ENCODE data around the gene INPP4B.

Gene INPP4B

DNA sequence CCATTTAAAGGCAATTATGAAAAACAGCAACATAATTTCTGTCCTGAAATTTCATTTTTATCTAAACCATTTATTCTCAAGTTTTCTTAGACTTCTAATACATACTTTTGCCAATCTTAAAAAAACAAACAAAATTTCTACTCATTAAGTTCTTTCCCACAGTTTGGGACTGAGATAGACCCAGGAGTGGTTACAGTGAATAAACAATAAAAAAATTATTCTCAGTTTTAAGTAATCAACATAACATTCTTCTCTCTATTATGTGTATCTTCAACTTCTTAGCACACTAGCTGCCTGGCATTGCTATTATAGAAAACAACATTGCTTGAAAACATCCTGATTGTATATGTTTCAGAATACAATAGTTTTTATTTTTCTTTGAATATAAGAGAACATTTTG is 676.9 kb downstream of the INPP4B start:
- no peak for DNase-seq

DNA sequence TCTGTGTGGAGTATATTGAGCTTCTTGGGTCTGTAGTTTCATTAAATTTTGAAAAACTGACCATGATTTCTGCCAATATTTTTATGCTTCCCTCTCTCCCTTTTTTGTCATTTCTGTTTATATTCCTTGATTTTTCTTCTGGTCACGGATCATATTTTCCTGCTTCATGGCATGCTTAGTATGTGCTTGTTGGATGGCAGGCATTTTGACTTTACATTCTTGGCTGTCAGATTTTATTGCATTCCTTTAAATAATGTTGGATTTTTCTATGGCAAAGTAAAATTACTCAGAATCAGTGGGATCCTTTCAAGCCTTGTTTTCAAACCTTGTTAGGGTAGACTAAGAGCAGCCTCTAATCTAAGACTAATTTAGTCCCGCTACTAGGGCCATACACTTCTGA is 677.9 kb downstream of the INPP4B start:
- DNase-seq = no peak

DNA sequence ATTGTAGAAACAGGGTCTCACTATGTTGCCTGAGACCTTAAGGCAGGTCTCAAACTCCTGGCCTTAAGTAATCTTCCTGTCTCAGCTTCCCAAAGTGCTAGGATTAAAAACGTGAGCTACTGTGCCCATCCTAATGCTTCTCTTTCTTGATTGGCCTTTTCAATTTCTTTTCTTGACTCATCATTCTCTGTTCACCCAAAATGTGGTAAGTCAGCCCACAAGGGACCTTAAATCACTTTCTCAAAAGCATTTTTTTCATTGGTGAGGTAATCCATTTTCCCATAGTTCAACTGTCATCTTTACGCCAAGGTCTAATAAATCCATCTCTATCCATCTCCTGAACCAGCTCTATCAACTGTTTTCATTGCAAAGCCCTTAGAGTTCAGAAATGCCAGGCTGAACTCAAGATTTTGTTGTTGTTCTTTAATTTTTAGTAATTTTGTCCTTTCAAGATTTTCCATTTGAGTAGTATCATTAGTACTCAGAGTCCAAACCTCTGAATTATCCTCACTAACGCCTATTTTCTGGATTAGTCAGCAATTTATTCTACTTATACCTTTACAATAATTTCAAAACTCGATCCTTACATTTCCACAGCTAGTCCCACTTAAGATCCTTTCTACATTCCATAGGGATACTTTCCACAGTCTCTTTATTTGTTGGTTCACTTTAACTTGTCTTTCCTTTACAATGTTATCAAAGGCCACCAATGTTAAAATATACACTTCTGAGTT is 681.2 kb downstream of the INPP4B start:
- DNase-seq = no peak

DNA sequence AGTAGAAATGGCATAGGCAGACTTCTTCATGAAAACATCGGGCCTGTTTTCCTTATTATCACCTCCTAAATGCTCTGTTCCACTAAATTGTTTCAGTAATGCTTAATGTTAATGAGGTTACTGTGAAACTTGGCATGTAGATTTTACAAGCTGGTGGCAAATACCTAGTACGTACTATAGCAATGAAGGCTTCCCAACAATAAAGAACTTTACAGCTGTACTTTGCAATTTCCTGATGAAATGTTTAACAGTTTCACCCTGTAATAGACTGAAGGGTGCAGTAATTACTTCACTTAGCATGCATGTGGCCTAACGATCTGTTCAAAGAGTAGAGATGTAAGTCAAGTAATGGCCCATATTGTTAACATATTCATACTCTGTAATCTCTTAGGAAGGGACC is 685.0 kb downstream of the INPP4B start:
- DNase-seq = no peak

DNA sequence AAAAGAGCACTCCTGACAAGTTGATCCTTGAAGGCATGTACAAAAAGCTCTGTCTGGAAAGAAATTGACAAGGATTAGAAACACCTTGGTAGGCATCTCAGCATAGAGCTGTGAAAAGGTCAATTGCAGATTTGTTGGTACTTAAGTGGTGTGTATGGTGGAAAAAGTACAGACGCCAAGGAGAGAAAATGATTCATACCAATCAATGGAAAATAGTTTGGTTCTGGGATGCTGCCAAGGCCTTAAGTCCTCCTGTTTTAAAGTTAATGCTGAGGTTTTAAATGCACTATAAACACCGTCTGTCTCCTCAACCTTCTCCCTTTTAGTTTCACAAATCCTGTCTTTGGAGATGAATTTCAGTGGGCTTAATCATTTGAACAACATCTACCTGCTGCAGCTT is 685.6 kb downstream of the INPP4B start:
- no peak for DNase-seq

DNA sequence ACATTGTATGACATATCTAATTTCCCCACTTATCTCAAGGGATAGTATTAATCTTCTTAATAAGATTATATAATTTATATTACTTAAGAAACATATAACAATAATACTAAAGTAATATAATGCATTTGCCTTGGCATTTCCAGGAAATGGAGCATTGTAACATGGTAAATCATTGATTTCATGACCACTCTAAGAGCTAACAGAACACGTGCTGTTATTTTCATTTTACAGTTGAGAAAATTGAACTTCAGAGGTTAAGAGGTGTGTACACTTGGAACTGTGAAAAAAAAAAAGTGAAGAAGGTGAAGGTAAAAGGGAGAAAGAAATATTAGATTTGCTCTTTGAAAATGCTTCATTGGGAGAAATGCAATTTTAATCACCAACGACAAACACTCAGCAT is 687.1 kb downstream of the INPP4B start:
- no peak for DNase-seq

DNA sequence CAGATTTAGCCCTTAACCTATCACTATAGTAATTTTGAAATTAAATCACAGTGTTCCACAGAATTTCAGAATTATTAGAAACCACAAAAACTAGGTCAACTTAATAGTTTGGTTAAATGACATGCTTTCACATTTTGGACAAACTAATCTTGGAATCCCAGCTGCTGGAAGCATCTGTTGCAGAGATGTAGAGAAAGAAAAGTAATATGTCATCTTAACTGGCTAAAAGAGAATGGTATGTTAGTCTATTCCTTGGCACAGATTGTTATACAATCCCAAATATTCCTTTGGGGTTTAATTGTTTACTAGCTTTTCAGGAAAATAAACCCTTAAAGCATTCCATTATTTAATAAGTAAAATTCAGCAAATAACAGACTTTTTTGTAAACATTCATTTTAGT is 689.8 kb downstream of the INPP4B start:
- DNase-seq = no peak

DNA sequence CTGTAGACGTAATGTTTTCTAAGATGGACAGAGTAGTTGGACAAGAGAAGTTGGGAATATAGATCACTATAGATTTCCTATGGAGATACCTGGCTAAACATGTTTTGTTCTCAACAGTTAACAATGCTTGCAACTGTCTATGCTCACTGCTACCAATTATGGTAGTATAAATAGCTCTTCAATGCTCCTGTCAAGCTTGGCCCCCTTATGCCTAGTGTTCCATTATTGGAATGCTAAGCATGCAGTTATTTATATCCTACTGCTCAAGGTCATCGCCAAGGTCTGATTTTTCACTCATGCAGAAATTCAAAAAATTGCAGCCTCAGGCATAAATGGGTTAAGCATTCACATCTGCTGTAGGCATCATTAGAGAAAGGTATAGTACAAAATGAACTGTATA is 690.8 kb downstream of the INPP4B start:
- no peak for DNase-seq

DNA sequence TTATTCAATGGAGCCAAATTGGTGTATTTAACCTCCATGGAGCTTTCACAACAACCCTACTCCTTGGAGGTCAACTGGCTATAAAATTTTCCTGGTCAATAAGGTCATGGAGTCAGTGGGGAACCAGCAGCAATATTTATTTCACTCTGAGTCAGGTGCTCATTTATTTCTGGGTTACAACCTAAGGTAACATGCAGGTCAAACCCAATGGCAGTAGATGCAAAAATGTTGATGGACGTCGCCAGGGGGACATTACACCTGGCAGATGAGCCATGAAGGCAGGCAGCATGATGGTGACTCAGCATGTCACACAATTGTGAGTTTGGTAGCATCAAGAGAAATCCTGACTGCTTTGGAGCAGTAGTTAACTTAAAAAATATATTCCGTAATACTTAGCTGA is 695.6 kb downstream of the INPP4B start:
- no peak for DNase-seq

DNA sequence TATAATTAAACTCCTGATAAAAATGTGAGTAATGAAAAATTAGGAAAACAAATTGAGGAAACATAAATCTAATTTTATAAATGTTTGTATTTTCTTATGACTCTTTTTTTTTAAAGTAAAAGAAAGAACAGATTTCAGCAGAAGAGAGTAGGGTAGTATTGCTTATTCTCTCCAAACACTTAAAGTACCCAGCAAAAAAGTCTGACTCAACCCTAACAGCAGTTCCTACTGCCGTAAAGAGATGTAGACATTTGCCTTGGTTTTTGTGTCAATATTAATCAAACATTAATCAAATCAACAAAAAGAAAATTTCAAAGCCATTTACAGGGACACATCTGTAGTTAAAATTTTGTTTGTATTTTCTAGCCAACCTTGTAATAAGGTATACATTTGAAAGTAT is 701.3 kb downstream of the INPP4B start:
- DNase-seq = no peak

DNA sequence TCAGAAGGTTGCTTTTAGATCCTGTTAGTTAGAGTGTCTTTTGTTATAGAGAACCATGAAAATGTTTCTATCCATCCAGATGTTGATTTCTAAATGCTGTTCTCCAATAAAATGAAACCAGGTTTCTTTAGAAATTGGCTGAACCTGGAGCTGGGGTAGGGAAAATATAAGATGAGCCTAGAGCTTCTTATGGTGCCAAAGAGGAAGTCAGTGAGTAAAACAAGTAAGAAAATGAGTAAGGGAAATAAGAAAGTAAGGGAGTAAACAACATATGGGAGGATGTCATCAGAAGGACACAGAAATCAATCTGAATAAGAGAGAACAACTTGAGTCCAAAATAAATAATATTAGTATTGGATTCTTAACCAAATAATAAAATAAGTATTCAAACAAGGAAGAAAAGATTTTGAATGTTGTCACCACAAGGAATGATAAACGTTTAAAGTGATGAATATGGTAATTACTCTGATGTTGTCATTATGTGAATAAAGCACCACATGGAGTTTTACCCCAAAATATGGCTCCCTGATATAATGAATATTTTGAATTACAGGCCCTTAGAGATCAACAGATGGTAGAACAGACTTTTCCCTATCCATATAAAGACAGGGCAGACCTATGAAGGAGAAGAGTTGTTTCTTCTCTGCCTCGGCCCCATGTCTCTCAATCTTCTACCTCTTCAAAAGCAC is 703.6 kb downstream of the INPP4B start:
- no peak for DNase-seq

DNA sequence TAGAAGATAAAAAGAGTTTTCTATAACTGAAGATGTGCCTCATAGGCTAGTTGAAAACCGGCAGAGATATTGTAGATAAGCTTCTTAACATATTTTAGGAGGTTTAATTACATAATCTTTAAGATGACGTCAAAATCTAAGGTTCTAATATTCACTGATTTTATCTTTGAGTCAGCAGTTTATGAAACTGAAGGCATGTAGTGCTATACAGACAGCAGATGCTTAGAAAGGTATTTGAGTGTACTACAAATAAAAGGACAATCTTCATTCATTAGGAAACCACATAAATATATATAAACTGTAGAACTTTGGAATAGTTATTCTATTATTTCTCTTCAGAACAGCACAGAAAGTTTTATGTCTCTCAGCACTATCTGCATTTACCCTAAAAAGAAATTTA is 704.9 kb downstream of the INPP4B start:
- no peak for DNase-seq

DNA sequence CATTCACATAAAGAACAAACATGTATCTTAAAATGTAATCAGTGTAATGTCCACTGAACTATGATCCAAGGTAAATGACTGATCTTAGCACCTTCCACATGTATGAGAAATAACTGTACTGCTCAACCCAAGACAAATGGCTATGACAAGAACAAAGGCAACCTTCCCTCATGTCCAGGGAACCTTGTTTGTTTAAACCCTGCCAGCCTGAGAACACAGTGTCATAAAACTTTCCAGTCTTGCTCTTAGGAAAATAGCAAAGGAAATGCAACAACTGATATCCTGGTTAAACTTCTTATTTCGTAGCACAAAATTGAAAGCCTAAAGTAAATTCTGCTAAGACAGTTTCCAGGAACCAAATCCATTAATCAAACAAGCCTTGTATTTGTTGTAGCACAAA is 715.4 kb downstream of the INPP4B start:
- no peak for DNase-seq

DNA sequence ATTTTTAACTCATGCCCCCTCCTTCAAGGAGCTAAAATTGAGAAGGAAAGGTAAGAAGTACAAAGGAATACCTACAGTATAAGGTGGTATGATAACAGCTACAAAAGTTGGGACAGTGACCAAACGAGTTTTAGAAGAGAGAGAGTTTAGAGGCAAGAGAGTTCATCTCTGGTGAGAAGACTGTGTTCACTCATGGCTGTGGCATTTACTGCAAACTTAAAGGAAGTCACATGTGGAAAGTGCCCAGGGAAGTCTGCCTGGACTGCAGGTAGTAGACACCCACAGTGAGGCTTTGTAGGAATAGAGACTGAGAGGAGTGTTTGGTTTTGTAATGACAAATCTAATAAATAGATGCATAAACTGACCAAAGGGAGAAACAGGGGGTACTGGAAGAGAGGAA is 716.2 kb downstream of the INPP4B start:
- no peak for DNase-seq

DNA sequence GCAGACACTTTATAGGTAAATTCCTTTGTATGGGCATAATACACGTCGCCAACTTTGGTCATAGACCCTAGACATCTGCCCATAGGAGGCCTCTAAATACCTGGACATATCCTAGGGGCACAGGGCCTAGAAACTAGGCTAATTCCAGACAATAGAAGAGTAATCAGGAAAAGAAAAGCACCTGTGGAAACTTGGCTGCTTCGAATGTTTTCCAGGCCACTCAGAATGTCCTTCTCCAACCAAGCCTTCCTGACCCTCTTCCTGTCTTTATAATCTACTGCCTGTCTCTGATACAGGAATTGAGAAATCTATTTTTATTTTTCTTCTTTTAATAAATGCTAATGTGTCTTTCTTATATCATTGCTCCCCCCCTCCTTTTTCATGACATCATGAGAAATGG is 716.6 kb downstream of the INPP4B start:
- DNase-seq = no peak

DNA sequence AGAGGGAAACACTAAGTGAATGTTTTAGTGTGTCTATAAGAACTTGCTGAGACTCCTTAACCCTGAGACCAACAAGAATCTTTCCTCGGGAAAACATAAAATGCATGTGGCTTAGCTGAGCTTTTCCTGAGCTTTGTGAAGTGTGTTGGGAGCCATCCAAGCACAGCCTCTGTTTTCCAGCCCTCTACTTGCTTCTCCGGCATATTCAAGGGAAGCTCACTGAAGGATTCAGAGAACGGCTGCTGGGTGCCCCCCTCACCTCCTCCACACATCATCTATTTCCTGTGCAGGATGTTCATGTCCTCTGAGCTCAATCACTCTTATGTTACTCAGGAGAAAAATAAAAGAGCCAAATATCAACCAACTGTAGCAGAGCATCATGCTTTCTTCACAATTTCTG is 717.6 kb downstream of the INPP4B start:
- no peak for DNase-seq

DNA sequence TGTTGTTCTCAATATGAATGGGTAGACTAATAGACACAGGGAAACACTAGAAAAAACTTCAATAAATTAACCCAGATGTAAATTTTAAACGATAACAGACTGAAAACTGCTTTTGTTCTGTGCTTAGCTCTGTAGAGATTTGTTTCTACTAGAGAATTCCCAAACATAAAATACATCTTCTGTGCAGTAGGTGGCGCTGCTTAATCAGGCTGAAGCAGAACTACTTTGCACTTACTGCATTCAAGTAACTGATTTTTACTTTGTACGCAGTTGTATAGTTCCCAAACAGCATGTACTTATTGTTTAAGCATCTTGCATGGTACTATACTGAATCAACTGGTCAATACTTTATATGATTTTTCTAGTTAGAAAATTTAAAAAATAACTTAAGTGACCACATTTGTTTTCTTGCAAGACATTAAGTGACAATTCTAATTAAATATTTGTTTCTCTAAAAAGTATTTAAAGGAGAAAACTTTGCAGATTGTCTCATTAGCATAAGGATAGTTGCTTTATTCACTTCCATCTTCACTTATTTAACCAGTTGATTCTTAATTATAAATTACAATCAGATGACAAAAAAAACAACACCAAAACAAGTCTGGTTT is 719.1 kb downstream of the INPP4B start:
- peak; percentile 7 for DNase-seq

DNA sequence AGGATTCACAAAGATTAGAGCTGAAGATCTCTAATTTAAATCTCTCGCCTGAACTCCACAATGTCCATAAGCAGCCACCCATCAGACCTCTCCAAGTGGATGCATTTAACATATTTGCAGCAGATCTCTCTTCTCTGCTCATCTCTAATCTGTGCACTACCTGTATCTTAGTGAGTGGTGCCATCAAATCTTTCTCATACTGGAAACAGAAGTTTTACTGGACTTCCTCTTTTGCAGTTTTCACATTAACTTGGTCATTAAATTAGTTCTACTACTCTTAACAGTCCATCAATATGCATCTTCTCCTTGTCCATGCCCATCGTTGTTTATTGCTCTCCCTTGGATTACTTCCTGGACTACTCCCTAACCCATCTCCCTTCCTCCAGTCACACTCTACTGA is 721.2 kb downstream of the INPP4B start:
- no peak for DNase-seq

DNA sequence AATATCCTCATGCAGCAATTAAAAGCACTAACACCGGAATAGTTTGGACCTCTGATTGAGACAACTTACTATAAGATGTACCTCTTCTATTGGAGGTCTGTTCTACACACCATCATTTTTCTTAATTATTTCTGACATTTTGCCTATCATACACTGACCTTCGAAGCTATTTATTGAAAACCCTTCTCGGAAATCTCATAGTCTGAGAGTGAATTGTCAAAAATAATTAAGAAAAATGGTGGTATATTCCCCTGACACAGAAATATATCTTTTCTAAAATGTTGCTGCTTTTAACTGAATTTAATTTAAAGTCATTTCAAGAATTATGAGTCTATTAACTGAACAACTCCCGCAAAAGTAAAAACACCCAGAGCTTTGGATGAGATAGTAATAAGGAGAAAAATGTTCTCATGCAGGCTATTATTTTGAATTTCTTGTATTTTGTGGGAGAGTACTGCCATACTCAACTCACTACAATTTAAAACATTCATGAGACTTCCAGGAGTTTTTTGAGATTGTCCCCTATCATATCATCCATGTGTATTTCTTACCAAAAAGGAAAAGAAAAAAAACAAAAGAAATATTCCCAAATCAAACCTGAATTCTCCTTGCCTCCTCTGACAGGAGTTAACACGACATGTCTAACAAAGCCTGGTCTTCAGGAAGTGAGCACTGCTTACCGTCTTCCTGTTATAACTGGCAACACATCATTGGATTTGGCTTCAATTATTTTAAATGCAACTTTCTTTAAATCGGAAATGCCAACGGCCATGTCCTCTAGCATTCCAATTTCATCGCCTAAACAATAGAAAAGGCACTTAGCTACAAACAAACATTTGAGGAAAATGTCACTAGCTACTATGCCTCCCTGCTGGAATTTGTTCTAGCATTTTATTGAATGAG is 724.4 kb downstream of the INPP4B start:
- no peak for DNase-seq

DNA sequence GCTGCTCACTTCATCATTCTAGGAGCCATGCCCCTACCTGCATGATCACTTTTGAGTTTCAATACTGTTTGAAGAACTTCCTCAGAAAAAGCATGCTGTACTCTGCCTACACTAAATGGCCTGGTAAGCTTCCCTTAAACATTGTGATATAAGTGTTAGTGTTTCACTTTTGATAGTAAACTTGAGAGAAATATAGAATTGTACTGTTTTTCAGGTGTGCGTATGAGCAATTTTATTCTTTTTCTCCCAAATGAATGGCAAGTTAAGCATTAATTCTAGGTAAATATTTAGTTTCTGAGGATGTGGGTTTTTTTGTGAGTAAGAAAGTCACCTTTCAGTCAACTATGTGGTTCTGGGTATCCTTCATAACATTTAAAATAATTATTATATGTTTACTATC is 725.2 kb downstream of the INPP4B start:
- no peak for DNase-seq

DNA sequence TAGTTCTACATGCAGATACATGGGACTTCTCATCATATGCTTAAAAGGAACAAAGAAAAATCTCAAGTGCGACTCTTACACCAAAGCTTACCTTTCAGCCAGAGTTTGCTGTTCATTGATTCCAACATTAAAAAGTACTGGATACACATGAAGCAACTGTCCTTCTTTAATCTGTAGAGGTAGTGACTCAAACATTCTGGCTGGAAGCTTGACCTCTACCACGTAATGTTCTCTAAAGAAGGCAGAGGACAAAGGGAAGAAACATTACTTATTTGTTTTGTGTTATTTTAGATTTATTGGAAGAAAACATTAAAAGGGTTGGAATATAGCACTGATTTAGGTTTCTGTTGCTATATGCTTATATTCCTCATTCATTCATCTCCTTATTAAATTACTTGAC is 733.6 kb downstream of the INPP4B start:
- no peak for DNase-seq

DNA sequence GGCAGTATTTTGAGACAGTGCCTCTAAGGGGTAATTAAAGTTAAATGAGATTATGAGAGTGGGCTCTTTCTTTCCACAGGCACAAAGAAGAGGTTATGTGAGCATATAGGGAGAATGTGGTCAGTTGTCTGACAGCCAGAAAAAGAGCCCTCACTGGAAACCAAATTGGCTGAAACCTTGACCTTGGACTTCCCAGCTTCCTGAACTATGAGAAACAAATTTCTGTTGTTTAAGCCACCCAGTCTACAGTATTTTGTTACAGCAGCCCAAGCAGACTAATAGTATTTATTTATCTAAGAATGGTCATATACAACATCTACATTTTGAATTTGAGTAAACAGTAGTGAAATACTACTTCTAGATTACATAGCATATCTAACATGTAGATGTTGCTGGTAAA is 736.0 kb downstream of the INPP4B start:
- no peak for DNase-seq

DNA sequence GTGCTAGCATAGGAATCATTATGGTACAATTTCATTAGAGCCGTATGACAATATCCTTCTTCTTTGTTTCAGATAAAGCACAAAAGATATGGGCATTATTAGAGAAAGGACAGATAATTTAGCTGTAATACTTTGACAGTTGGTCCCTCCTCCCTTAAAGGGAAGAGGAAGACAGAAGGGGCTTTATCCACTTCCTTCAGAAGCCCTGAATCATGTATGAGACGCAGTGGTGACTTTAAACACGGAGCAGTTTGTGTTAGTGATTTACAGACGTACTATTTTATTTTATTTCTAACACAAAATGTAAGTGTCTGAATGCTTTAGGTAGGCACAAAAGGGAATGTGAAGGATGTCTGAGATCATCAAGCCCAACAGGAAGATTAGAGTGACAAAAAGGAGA is 742.1 kb downstream of the INPP4B start:
- DNase-seq = no peak

DNA sequence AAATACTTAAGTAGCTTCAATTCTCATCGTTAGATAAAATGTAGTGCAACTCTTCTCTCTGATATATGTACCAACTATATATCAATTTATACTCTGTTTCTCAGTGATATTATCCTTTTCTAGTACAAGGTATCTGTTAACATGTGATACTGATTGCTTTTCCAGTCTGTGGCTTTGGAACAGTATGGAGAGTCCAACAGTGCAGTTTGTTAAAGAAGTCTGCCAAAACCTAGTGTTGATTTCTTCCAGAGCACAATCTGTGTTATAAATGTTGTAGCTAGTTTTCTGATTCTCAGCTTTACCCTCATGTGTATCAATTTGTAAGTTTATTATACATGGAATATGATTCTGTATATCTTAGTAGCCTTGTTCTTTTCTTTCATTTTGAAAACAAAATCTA is 744.7 kb downstream of the INPP4B start:
- DNase-seq = no peak
